Measurements from ENCODE around the gene DNAH14. TPM values are rescaled to one million over a fixed set of nuclear protein-coding genes. Genes with fewer than 3 reads are reported as not detected.

The DNAH14 gene
- total RNA-seq, 2 donors from 2014 or later = 7.5 to 9.6 TPM

DNA sequence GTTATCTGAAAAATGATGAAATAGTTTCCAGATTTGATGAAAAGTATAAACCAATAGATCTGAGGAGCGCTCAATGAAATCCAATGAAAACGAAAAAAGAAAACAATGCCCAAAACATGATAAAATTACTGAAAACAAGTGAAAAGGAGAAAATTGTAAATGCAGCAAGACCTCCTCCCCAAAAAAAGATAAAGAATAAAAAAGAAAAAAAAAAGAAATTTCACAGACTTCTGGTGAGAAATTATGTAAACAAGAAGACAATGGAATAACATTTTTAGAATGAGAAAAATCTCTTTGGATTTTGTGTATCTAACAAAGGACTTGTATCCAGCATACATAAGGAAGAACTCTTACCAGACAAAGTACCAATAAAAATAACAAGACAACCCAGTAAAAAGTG is 134.2 kb downstream of the DNAH14 start:
- TF ChIP-seq, protein P1, sequence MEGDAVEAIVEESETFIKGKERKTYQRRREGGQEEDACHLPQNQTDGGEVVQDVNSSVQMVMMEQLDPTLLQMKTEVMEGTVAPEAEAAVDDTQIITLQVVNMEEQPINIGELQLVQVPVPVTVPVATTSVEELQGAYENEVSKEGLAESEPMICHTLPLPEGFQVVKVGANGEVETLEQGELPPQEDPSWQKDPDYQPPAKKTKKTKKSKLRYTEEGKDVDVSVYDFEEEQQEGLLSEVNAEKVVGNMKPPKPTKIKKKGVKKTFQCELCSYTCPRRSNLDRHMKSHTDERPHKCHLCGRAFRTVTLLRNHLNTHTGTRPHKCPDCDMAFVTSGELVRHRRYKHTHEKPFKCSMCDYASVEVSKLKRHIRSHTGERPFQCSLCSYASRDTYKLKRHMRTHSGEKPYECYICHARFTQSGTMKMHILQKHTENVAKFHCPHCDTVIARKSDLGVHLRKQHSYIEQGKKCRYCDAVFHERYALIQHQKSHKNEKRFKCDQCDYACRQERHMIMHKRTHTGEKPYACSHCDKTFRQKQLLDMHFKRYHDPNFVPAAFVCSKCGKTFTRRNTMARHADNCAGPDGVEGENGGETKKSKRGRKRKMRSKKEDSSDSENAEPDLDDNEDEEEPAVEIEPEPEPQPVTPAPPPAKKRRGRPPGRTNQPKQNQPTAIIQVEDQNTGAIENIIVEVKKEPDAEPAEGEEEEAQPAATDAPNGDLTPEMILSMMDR (IDR thresholded peaks at IDR 0.05) = no peak
- H3K27ac ChIP-seq = no peak overlapping the region
- H3K27me3 ChIP-seq = no peaks in the 10 kb centered on the region
- H3K9ac ChIP-seq (ENCODE audit: low read depth in 2 of 2, low read length in 2 of 2) = no peak overlapping the region
- no peaks in the 10 kb centered on the region for H3K36me3 ChIP-seq
- intact Hi-C loops (cut with DNase I) = no loop called here
- H3K9me3 ChIP-seq = no peaks in the 10 kb centered on the region
- no peak overlapping the region for H3K4me3 ChIP-seq
- H3K4me1 ChIP-seq = no peaks in the 10 kb centered on the region
- DNase-seq = no peak

DNA sequence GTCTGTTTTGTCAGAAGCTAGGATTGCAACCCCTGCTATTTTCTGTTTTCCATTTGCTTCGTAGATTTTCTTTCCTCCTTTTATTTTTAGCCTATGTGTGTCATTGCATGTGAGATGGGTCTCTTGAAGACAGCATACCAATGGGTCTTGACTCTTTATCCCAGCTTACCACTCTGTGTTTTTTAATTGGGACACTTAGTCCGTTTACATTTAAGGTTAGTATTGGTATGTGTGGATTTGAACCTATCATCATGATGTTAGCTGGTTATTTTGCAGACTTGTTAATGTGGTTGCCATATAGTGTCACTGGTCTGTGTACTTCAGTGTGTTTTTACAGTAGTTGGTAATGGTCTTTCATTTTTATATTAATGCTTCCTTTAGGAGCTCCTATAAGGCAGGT is 141.5 kb downstream of the DNAH14 start:
- DNase-seq = no peak
- TF ChIP-seq, protein P1 (IDR thresholded peaks at IDR 0.05) = no peak
- Histone ChIP-seq H3K27ac (no peak overlapping the region), H3K4me3 (no peak overlapping the region), H3K27me3 (no peaks in the 10 kb centered on the region), H3K9me3 (no peaks in the 10 kb centered on the region), H3K9ac (ENCODE audit: low read depth in 2 of 2, low read length in 2 of 2) (no peak overlapping the region), H3K36me3 (no peaks in the 10 kb centered on the region), H3K4me1 (no peaks in the 10 kb centered on the region)
- intact Hi-C loops (cut with DNase I) = no loop called here

DNA sequence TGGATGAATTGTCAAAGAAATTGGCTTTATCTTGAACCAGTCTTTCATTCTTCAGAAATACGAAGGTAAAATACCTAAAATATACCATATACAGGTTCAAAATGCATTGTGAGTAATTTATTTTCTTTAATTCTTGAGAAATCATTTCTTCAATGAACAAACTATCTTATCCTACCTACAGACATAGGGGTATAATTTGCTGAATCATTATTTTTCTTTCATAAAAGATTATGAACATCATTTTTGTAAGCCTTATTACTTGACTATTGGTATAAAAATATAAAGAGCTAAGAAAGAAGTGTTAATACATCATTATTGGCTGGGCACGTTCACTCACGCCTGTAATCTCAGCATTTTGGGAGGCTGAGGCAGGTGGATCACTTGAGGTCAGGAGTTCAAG is 167.7 kb downstream of the DNAH14 start:
- no peak overlapping the region for H3K27ac ChIP-seq
- no peaks in the 10 kb centered on the region for H3K9me3 ChIP-seq
- TF ChIP-seq, protein P1 (IDR thresholded peaks at IDR 0.05) = no peak
- H3K9ac ChIP-seq (ENCODE audit: low read depth in 2 of 2, low read length in 2 of 2) = no peak overlapping the region
- no peaks in the 10 kb centered on the region for H3K36me3 ChIP-seq
- no peak for DNase-seq
- no peaks in the 10 kb centered on the region for H3K4me1 ChIP-seq
- H3K4me3 ChIP-seq = no peak overlapping the region
- no peaks in the 10 kb centered on the region for H3K27me3 ChIP-seq
- intact Hi-C loops (cut with DNase I) = no loop called here

DNA sequence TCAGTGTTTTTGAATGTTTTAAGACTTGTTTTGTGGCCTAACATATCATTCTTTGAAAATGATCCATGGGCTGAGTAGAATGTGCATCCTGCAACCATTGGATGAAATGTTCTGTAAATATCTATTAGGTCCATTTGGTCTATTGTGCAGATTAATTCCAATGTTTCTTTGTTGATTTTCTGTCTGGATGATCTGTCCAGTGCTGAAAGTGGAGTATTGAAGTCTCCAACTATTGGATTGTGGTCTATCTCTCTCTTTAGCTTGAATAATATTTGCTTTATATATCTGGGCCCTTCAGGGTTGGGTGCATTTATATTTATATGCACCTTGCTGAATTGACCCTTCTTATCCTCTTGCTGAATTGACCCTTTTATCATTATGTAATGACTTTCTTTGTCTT is 181.5 kb downstream of the DNAH14 start:
- H3K27me3 ChIP-seq = no peaks in the 10 kb centered on the region
- no peak overlapping the region for H3K4me3 ChIP-seq
- TF ChIP-seq, protein P1 (IDR thresholded peaks at IDR 0.05) = no peak
- no peaks in the 10 kb centered on the region for H3K36me3 ChIP-seq
- H3K4me1 ChIP-seq = no peaks in the 10 kb centered on the region
- DNase-seq = no peak
- no peaks in the 10 kb centered on the region for H3K9me3 ChIP-seq
- no peak overlapping the region for H3K9ac ChIP-seq (ENCODE audit: low read depth in 2 of 2, low read length in 2 of 2)
- intact Hi-C loops (cut with DNase I) = no loop called here
- no peak overlapping the region for H3K27ac ChIP-seq

- no peaks in the 10 kb centered on the region for H3K4me1 ChIP-seq
- H3K9ac ChIP-seq (ENCODE audit: low read depth in 2 of 2, low read length in 2 of 2) = no peak overlapping the region
- no peak overlapping the region for H3K4me3 ChIP-seq
- H3K27ac ChIP-seq = no peak overlapping the region
- no peaks in the 10 kb centered on the region for H3K36me3 ChIP-seq
- no peaks in the 10 kb centered on the region for H3K27me3 ChIP-seq
- no peak for DNase-seq
- TF ChIP-seq, protein P1 (IDR thresholded peaks at IDR 0.05) = no peak
- intact Hi-C loops (cut with DNase I) = no loop called here
- H3K9me3 ChIP-seq = no peaks in the 10 kb centered on the region
These were observed 183.8 kb downstream of the DNAH14 start for GRCh38 chr1:225113265-225113664.
